Stomach smooth muscle (tissue), 2 donors: ENCODE results near the gene EFCAB11.

Source experiments
- H3K27ac ChIP-seq: one replicate; pipeline ENCODE4 v1.7.0; 2013; ENCODE audit warnings: mild to moderate bottlenecking, low read length, inconsistent platforms
- H3K27me3 ChIP-seq, 2 donors: one replicate each; pipeline ENCODE4 v1.7.0; 2013; ENCODE audit warnings: low read length in 2 of 2; ENCODE audit not compliant: insufficient read depth in 2 of 2, control insufficient read depth in 1 of 2
- H3K36me3 ChIP-seq, 2 donors: one replicate each; pipeline ENCODE4 v1.7.0; 2013; ENCODE audit warnings: low read length in 2 of 2; ENCODE audit not compliant: control insufficient read depth in 2 of 2, insufficient read depth in 2 of 2
- H3K4me1 ChIP-seq: one replicate; pipeline ENCODE4 v1.7.0; 2013; ENCODE audit warnings: low read length; ENCODE audit not compliant: control insufficient read depth, insufficient read depth
- H3K4me3 ChIP-seq, 2 donors: one replicate each; pipeline ENCODE4 v1.7.0; 2013; ENCODE audit warnings: low read length in 2 of 2
- H3K9ac ChIP-seq, 2 donors: one replicate each; pipeline ENCODE4 v1.7.0; 2013; ENCODE audit warnings: low read length in 2 of 2, mild to moderate bottlenecking in 1 of 2
- H3K9me3 ChIP-seq, 2 donors: one replicate each; pipeline ENCODE4 v1.7.0; 2013; ENCODE audit warnings: low read length in 2 of 2; ENCODE audit not compliant: control insufficient read depth in 2 of 2
- donor health status: healthy.
- donor health status: Pancreatic carcinoma.

The EFCAB11 gene

GRCh38 chr14:89842837-89843236, 111.7 kb downstream of the EFCAB11 start:
- no peaks in the 10 kb centered on the region for H3K9me3 ChIP-seq
- no peaks in the 10 kb centered on the region for H3K36me3 ChIP-seq

GRCh38 chr14:89841851-89842250, 112.7 kb downstream of the EFCAB11 start:
- Histone ChIP-seq H3K27me3 (no peaks in the 10 kb centered on the region), H3K9me3 (no peaks in the 10 kb centered on the region), H3K36me3 (no peaks in the 10 kb centered on the region), H3K4me1 (no peaks in the 10 kb centered on the region), H3K27ac (no peak overlapping the region), H3K4me3 (no peak overlapping the region), H3K9ac (no peak overlapping the region)

More at GRCh38 chr14:89842837-89843236, 111.7 kb downstream of the EFCAB11 start:
- no peaks in the 10 kb centered on the region for H3K27me3 ChIP-seq
- H3K4me1 ChIP-seq = no peaks in the 10 kb centered on the region
- H3K27ac ChIP-seq = no peak overlapping the region
- no peak overlapping the region for H3K4me3 ChIP-seq
- no peak overlapping the region for H3K9ac ChIP-seq

GRCh38 chr14:89836830-89837469, 117.6 kb downstream of the EFCAB11 start:
- Histone ChIP-seq H3K4me1 (no peaks in the 10 kb centered on the region), H3K9me3 (no peaks in the 10 kb centered on the region), H3K27me3 (no peaks in the 10 kb centered on the region), H3K4me3 (no peak overlapping the region), H3K36me3 (no peaks in the 10 kb centered on the region), H3K9ac (no peak overlapping the region), H3K27ac (no peak overlapping the region)

- no peak overlapping the region for H3K27ac ChIP-seq
- H3K4me3 ChIP-seq = no peak overlapping the region
- no peaks in the 10 kb centered on the region for H3K36me3 ChIP-seq
- no peaks in the 10 kb centered on the region for H3K27me3 ChIP-seq
- H3K4me1 ChIP-seq = no peaks in the 10 kb centered on the region
- H3K9ac ChIP-seq = no peak overlapping the region
- no peaks in the 10 kb centered on the region for H3K9me3 ChIP-seq
Observed at GRCh38 chr14:89833661-89834060, 120.9 kb downstream of the EFCAB11 start.

GRCh38 chr14:89833120-89833532, 121.4 kb downstream of the EFCAB11 start:
- Histone ChIP-seq H3K9ac (no peak overlapping the region), H3K36me3 (no peaks in the 10 kb centered on the region), H3K4me3 (no peak overlapping the region), H3K27ac (no peak overlapping the region), H3K4me1 (no peaks in the 10 kb centered on the region), H3K27me3 (no peaks in the 10 kb centered on the region), H3K9me3 (no peaks in the 10 kb centered on the region)

- H3K9me3 ChIP-seq = no peaks in the 10 kb centered on the region
- no peak overlapping the region for H3K4me3 ChIP-seq
- no peaks in the 10 kb centered on the region for H3K4me1 ChIP-seq
- no peak overlapping the region for H3K9ac ChIP-seq
- no peak overlapping the region for H3K27ac ChIP-seq
- H3K36me3 ChIP-seq = no peaks in the 10 kb centered on the region
- no peaks in the 10 kb centered on the region for H3K27me3 ChIP-seq
Observed at GRCh38 chr14:89828471-89829165, 125.9 kb downstream of the EFCAB11 start.

- no peak overlapping the region for H3K4me3 ChIP-seq
- no peak overlapping the region for H3K27ac ChIP-seq
- peaks cover 0 to 3% of the 10 kb centered on the region in 2 donors for H3K9me3 ChIP-seq
- no peaks in the 10 kb centered on the region for H3K27me3 ChIP-seq
- no peaks in the 10 kb centered on the region for H3K4me1 ChIP-seq
- H3K36me3 ChIP-seq = no peaks in the 10 kb centered on the region
- no peak overlapping the region for H3K9ac ChIP-seq
Observed at GRCh38 chr14:89827265-89827664, 127.3 kb downstream of the EFCAB11 start.

- no peaks in the 10 kb centered on the region for H3K27me3 ChIP-seq
- H3K27ac ChIP-seq = no peak overlapping the region
- no peak overlapping the region for H3K4me3 ChIP-seq
- peaks cover 0 to 3% of the 10 kb centered on the region in 2 donors for H3K9me3 ChIP-seq
- H3K9ac ChIP-seq = no peak overlapping the region
- H3K4me1 ChIP-seq = no peaks in the 10 kb centered on the region
- H3K36me3 ChIP-seq = no peaks in the 10 kb centered on the region
Observed at GRCh38 chr14:89826596-89826995, 127.9 kb downstream of the EFCAB11 start.

GRCh38 chr14:89823743-89824142, 130.8 kb downstream of the EFCAB11 start:
- no peak overlapping the region for H3K4me3 ChIP-seq
- no peak overlapping the region for H3K27ac ChIP-seq
- H3K36me3 ChIP-seq = no peaks in the 10 kb centered on the region
- H3K9me3 ChIP-seq = peaks cover 0 to 3% of the 10 kb centered on the region in 2 donors
- no peaks in the 10 kb centered on the region for H3K27me3 ChIP-seq
- no peaks in the 10 kb centered on the region for H3K4me1 ChIP-seq
- H3K9ac ChIP-seq = no peak overlapping the region

- H3K36me3 ChIP-seq = no peaks in the 10 kb centered on the region
- no peaks in the 10 kb centered on the region for H3K9me3 ChIP-seq
- no peaks in the 10 kb centered on the region for H3K4me1 ChIP-seq
- H3K4me3 ChIP-seq = peak overlapping the region in 1 of 2 donors; percentile 40
- H3K27ac ChIP-seq = no peak overlapping the region
- H3K9ac ChIP-seq = peak overlapping the region in 1 of 2 donors; percentile 4
- H3K27me3 ChIP-seq = no peaks in the 10 kb centered on the region
Observed at GRCh38 chr14:89814126-89814525, 140.4 kb downstream of the EFCAB11 start.

- Histone ChIP-seq H3K9me3 (no peaks in the 10 kb centered on the region), H3K4me1 (no peaks in the 10 kb centered on the region), H3K4me3 (peak overlapping the region; percentile 40 to 46), H3K27me3 (no peaks in the 10 kb centered on the region), H3K27ac (no peak overlapping the region), H3K9ac (no peak overlapping the region), H3K36me3 (no peaks in the 10 kb centered on the region)
Observed at GRCh38 chr14:89813617-89814031, 140.9 kb downstream of the EFCAB11 start.
